MCF 10A (cell line): ENCODE data around the gene SEC14L3. TPM values are rescaled to one million over a fixed set of nuclear protein-coding genes. Genes with fewer than 3 reads are reported as not detected.

Source experiments
- BruUV-seq: library from RNA; stranded (reverse); fragments of 400-500 nt; replicated peaks from 2 replicates; lab custom pipeline; 2021; lab: Mats Ljungman, UMichigan
- CTCF ChIA-PET: fragments of 300-600 bp; sonication (Branson Sonifier 250); formaldehyde crosslinking; extraction: SDS; loops from one replicate; lab custom pipeline; 2021; ENCODE audit warnings: antibody characterized with exemption, inconsistent platforms; lab: Yijun Ruan, JAX
- POLR2A ChIA-PET: fragments of 300-600, 350-650 bp; sonication (Branson Sonifier 250); formaldehyde crosslinking; extraction: SDS; loops from one replicate; lab custom pipeline; 2020; ENCODE audit warnings: antibody characterized with exemption, inconsistent platforms; lab: Yijun Ruan, JAX
- DNase-seq: peaks from one replicate; pipeline ENCODE4 v3.0.0-alpha.2; 2018; ENCODE audit not compliant: unreplicated experiment
- H3K27ac Mint-ChIP-seq: one replicate; pipeline ENCODE4 v1.8.0; 2022; ENCODE audit warnings: mild to moderate bottlenecking, low read depth, mixed read lengths; ENCODE audit not compliant: unreplicated experiment
- H3K27me3 Mint-ChIP-seq: one replicate; pipeline ENCODE4 v1.8.0; 2022; ENCODE audit warnings: mixed read lengths; ENCODE audit not compliant: insufficient read depth, unreplicated experiment
- H3K36me3 Mint-ChIP-seq: one replicate; pipeline ENCODE4 v1.8.0; 2022; ENCODE audit warnings: mild to moderate bottlenecking, moderate library complexity, mixed read lengths; ENCODE audit not compliant: insufficient read depth, unreplicated experiment
- H3K4me1 Mint-ChIP-seq: one replicate; pipeline ENCODE4 v1.8.0; 2022; ENCODE audit warnings: mixed read lengths; ENCODE audit not compliant: insufficient read depth, unreplicated experiment
- H3K4me3 Mint-ChIP-seq: one replicate; pipeline ENCODE4 v1.8.0; 2022; ENCODE audit warnings: mild to moderate bottlenecking, moderate library complexity, mixed read lengths; ENCODE audit not compliant: unreplicated experiment
- H3K9me3 Mint-ChIP-seq: one replicate; pipeline ENCODE4 v1.8.0; 2022; ENCODE audit warnings: mixed read lengths; ENCODE audit not compliant: unreplicated experiment
- CTCF ChIP-seq: fragments of 200-600 bp; IDR thresholded peaks from one replicate; pipeline ENCODE4 v1.8.0; 2022; ENCODE audit warnings: antibody characterized with exemption, mild to moderate bottlenecking; ENCODE audit not compliant: unreplicated experiment
- intact Hi-C: fragments of 100-400 bp; cut with micrococcal nuclease; formaldehyde crosslinking; loops from 2 replicates; pipeline ENCODE4 v1.14.1; 2022
- total RNA-seq: library from RNA; stranded (reverse); gene quantifications from 2 replicates; pipeline ENCODE4 v1.2.3, GENCODE V29; 2022

The SEC14L3 gene
- total RNA-seq, 1 experiment from 2014 or later = not detected

- H3K4me1 Mint-ChIP-seq = peaks cover 50% of the 10 kb centered on the region
- no TSS peak for BruUV-seq
- POLR2A ChIA-PET = interaction anchor here (0.9 to 11.3 kb wide), 6 partner anchors 10 to 161 kb away, joined by 3 to 342 read pairs (median 10); partner anchors contain the start of genes MTFP1 and SEC14L2
- no peaks in the 10 kb centered on the region for H3K9me3 Mint-ChIP-seq
- H3K36me3 Mint-ChIP-seq = peaks cover 96% of the 10 kb centered on the region
- peak overlapping the region; percentile 54 for H3K4me3 Mint-ChIP-seq
- no peaks in the 10 kb centered on the region for H3K27me3 Mint-ChIP-seq
- CTCF ChIA-PET = interaction anchor here (0.9 to 5.4 kb wide), 7 partner anchors 10 to 73 kb away, joined by 3 to 59 read pairs (median 6); partner anchors contain the start of genes MTFP1 and SEC14L2
- peak; percentile 94 for DNase-seq
- no peak for TF ChIP-seq CTCF
- intact Hi-C loops = loop anchor here (1.0 kb wide), 1 partner anchor 9 kb away; no protein-coding TSS in a partner anchor
- peak overlapping the region; percentile 90 for H3K27ac Mint-ChIP-seq
These were observed 60.0 kb downstream of the SEC14L3 start for GRCh38 chr22:30411780-30412179.

Other genes starting within 250 kb of the SEC14L3 start
- 9.5 and 19.3 TPM in 2 replicates for gene LIF, start 225.3 kb downstream of the SEC14L3 start, total RNA-seq
- not detected in 2 replicates for gene OSM, start 205.2 kb downstream of the SEC14L3 start, total RNA-seq
- 1.2 and 4.8 TPM in 2 replicates for gene CASTOR1, start 182.5 kb downstream of the SEC14L3 start, total RNA-seq
- gene TBC1D10A, start 145.1 kb downstream of the SEC14L3 start, total RNA-seq = 11.1 and 13.1 TPM in 2 replicates
- 167 and 193 TPM in 2 replicates for gene SF3A1, start 115.1 kb downstream of the SEC14L3 start, total RNA-seq
- gene CCDC157, start 115.0 kb downstream of the SEC14L3 start, total RNA-seq = 1.1 and 1.7 TPM in 2 replicates
- 18.4 and 19.6 TPM in 2 replicates for gene RNF215, start 84.6 kb downstream of the SEC14L3 start, total RNA-seq
- gene SEC14L2, start 75.0 kb downstream of the SEC14L3 start, total RNA-seq = 20.0 and 29.1 TPM in 2 replicates
- 23.2 and 31.6 TPM in 2 replicates for gene MTFP1, start 46.2 kb downstream of the SEC14L3 start, total RNA-seq
- not detected in 2 replicates for gene SEC14L4, start 33.7 kb upstream of the SEC14L3 start, total RNA-seq
- gene SEC14L6, start 74.7 kb upstream of the SEC14L3 start, total RNA-seq = not detected in 2 replicates
- gene GAL3ST1, start 102.6 kb upstream of the SEC14L3 start, total RNA-seq = not detected in 2 replicates
- 114 and 145 TPM in 2 replicates for gene PES1, start 119.9 kb upstream of the SEC14L3 start, total RNA-seq
- 1.2 and 1.4 TPM in 2 replicates for gene TCN2, start 135.2 kb upstream of the SEC14L3 start, total RNA-seq
- 2.9 and 3.4 TPM in 2 replicates for gene SLC35E4, start 163.8 kb upstream of the SEC14L3 start, total RNA-seq
- gene DUSP18, start 195.9 kb upstream of the SEC14L3 start, total RNA-seq = 5.6 and 6.5 TPM in 2 replicates
- gene OSBP2, start 222.9 kb upstream of the SEC14L3 start, total RNA-seq = 276 and 338 TPM in 2 replicates